ENCODE data around the gene FHOD3. TPM values are rescaled to one million over a fixed set of nuclear protein-coding genes. Genes with fewer than 3 reads are reported as not detected.
A peak's percentile ranks its signal among the peaks of the same experiment; 100 is the strongest.

The FHOD3 gene
- total RNA-seq, 1 donor from 2014 or later, result 33.3 TPM

GRCh38 chr18:36580266-36580665 lies 282.8 kb downstream of the FHOD3 start:
- ATAC-seq (peak; percentile 92), DNase-seq (ENCODE audit: low spot score) (no peak)
- intact Hi-C loops (cut with DNase I), result no loop called here

GRCh38 chr18:36580874-36581750 lies 283.6 kb downstream of the FHOD3 start:
- intact Hi-C loops (cut with DNase I), result no loop called here
- DNase-seq (ENCODE audit: low spot score) (no peak), ATAC-seq (peak; percentile 52)

- DNase-seq (ENCODE audit: low spot score) (no peak), ATAC-seq (no peak)
- intact Hi-C loops (cut with DNase I), result no loop called here
Observed at GRCh38 chr18:36582988-36583745, 285.7 kb downstream of the FHOD3 start.

GRCh38 chr18:36589857-36590543 lies 292.5 kb downstream of the FHOD3 start:
- DNase-seq (ENCODE audit: low spot score) (no peak), ATAC-seq (no peak)
- intact Hi-C loops (cut with DNase I), result no loop called here

- DNase-seq (ENCODE audit: low spot score) (no peak), ATAC-seq (no peak)
- intact Hi-C loops (cut with DNase I), result no loop called here
Observed at GRCh38 chr18:36590621-36591580, 293.4 kb downstream of the FHOD3 start.

GRCh38 chr18:36592282-36592681 lies 294.8 kb downstream of the FHOD3 start:
- no peak for DNase-seq (ENCODE audit: low spot score)
- intact Hi-C loops (cut with DNase I), result no loop called here
- no peak for ATAC-seq

- intact Hi-C loops (cut with DNase I), result no loop called here
- no peak for DNase-seq (ENCODE audit: low spot score)
- ATAC-seq, result peak; percentile 48
Observed at GRCh38 chr18:36593001-36593400, 295.5 kb downstream of the FHOD3 start.

GRCh38 chr18:36593641-36594040 lies 296.1 kb downstream of the FHOD3 start:
- DNase-seq (ENCODE audit: low spot score) (no peak), ATAC-seq (no peak)
- intact Hi-C loops (cut with DNase I), result no loop called here

- DNase-seq (ENCODE audit: low spot score) (no peak), ATAC-seq (no peak)
- intact Hi-C loops (cut with DNase I), result no loop called here
Observed at GRCh38 chr18:36594621-36595020, 297.1 kb downstream of the FHOD3 start.

GRCh38 chr18:36595046-36595817 lies 297.7 kb downstream of the FHOD3 start:
- no peak for ATAC-seq

GRCh38 chr18:36595818-36596215 lies 298.3 kb downstream of the FHOD3 start:
- DNase-seq (ENCODE audit: low spot score), result no peak
- ATAC-seq, result no peak
- intact Hi-C loops (cut with DNase I), result no loop called here

More at GRCh38 chr18:36595046-36595817, 297.7 kb downstream of the FHOD3 start:
- DNase-seq (ENCODE audit: low spot score), result no peak
- intact Hi-C loops (cut with DNase I), result no loop called here

- ATAC-seq, result no peak
- no peak for DNase-seq (ENCODE audit: low spot score)
- intact Hi-C loops (cut with DNase I), result no loop called here
Observed at GRCh38 chr18:36597636-36598035, 300.1 kb downstream of the FHOD3 start.

GRCh38 chr18:36600548-36600947 lies 303.0 kb downstream of the FHOD3 start:
- peak; percentile 26 for ATAC-seq
- intact Hi-C loops (cut with DNase I), result no loop called here
- no peak for DNase-seq (ENCODE audit: low spot score)

GRCh38 chr18:36601316-36601715 lies 303.8 kb downstream of the FHOD3 start:
- no peak for DNase-seq (ENCODE audit: low spot score)
- intact Hi-C loops (cut with DNase I), result no loop called here
- no peak for ATAC-seq

- ATAC-seq (no peak), DNase-seq (ENCODE audit: low spot score) (no peak)
- intact Hi-C loops (cut with DNase I), result no loop called here
Observed at GRCh38 chr18:36602071-36602470, 304.6 kb downstream of the FHOD3 start.

- DNase-seq (ENCODE audit: low spot score) (no peak), ATAC-seq (no peak)
- intact Hi-C loops (cut with DNase I), result no loop called here
Observed at GRCh38 chr18:36602620-36603019, 305.1 kb downstream of the FHOD3 start.

GRCh38 chr18:36608107-36608506 lies 310.6 kb downstream of the FHOD3 start:
- ATAC-seq, result no peak
- no peak for DNase-seq (ENCODE audit: low spot score)
- intact Hi-C loops (cut with DNase I), result no loop called here

- no peak for ATAC-seq
- intact Hi-C loops (cut with DNase I), result no loop called here
- DNase-seq (ENCODE audit: low spot score), result no peak
Observed at GRCh38 chr18:36610258-36610657, 312.7 kb downstream of the FHOD3 start.
